GM21360 (cell line): ENCODE data around the gene KCNK3.
"Not testable (repeated sequence)": the region's sequence is repeated elsewhere in the genome, so short reads cannot be mapped to it uniquely, and the experiment has no call there.

Experiments used
- ATAC-seq: cut with Tn5 transposase; IDR thresholded peaks from one replicate; pipeline ENCODE4 v1.9.1; 2021; ENCODE audit warnings: mild to moderate bottlenecking, moderate library complexity; ENCODE audit not compliant: unreplicated experiment

The KCNK3 gene

DNA sequence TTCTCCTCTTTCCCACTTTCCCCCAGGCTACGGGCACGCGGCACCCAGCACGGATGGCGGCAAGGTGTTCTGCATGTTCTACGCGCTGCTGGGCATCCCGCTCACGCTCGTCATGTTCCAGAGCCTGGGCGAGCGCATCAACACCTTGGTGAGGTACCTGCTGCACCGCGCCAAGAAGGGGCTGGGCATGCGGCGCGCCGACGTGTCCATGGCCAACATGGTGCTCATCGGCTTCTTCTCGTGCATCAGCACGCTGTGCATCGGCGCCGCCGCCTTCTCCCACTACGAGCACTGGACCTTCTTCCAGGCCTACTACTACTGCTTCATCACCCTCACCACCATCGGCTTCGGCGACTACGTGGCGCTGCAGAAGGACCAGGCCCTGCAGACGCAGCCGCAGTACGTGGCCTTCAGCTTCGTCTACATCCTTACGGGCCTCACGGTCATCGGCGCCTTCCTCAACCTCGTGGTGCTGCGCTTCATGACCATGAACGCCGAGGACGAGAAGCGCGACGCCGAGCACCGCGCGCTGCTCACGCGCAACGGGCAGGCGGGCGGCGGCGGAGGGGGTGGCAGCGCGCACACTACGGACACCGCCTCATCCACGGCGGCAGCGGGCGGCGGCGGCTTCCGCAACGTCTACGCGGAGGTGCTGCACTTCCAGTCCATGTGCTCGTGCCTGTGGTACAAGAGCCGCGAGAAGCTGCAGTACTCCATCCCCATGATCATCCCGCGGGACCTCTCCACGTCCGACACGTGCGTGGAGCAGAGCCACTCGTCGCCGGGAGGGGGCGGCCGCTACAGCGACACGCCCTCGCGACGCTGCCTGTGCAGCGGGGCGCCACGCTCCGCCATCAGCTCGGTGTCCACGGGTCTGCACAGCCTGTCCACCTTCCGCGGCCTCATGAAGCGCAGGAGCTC, 35.4 kb downstream of the KCNK3 start:
- no peak for ATAC-seq

DNA sequence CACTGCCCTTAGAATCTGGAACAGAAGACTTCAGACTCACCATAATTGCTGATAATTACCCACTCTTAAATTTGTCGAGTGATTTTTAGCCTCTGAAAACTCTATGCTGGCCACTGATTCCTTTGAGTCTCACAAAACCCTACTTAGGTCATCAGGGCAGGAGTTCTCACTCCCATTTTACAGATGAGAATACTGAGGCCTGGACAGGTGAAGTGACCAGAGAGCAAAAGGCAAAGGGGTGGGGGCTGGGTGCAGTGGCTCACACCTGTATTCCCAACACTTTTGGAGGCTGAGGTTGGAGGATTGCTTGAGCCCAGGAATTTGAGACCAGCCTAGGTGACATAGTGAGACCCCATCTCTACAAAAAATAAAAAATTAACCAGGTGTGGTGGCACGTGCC, 36.8 kb downstream of the KCNK3 start:
- no peak for ATAC-seq

- ATAC-seq: no peak
These were observed 38.2 kb downstream of the KCNK3 start for GRCh38 chr2:26730549-26731344.

DNA sequence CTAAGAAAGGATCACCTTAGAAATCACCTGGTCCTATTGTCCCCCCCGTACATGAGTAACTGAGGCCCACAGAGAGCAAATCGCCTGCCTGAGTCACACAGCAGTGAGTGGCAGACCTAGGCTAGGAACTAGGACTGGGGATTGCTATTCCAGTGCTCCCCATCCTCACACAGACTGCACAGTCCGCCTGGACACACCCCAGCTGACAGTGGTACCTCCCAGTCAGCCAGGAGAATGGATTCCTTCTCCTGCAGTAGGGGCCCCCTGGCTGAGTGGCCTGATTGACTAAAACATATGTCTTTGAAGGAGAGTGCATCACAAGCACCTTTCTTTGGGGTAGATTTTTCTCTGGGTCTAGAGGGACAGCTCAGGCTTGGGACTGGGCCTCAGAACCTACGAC, 39.2 kb downstream of the KCNK3 start:
- no peak for ATAC-seq

DNA sequence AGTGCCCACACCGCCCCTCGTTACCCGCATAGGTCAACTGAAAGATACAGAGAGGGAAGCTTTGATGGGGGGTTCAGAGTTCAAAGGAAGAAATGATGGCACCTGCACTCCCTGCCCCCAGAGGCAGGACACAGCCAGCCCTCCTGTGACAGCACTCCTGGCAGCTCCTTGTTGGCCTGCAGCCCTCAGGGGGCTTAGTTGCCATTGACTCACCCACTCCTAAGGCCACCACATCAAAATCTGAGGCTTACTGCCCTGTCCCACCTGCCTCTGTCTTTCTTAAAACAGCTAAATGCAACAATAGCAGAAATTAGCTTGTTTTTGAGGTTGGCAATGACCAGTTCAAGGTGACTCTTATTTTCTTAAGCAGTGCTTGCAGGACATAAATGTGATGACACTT, 39.9 kb downstream of the KCNK3 start:
- no peak for ATAC-seq

DNA sequence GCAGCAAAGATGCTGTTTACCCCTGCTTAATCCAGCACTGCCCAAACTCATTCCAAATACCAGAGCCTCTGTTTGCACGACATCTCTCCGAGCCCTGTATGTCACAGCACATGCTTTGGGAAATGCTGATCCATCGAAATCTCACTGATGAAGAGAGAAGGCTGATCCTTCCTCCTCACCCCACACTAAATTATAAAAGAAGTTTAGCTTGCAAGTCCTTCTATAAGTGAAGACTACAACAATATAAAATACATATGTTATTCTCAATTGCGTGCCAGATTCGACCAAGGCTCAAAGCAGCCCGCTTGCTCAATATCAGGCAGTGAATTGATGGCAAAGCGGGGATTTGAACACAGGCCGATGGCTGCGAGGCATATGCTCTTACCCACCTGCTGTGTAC, 40.9 kb downstream of the KCNK3 start:
- no peak for ATAC-seq

DNA sequence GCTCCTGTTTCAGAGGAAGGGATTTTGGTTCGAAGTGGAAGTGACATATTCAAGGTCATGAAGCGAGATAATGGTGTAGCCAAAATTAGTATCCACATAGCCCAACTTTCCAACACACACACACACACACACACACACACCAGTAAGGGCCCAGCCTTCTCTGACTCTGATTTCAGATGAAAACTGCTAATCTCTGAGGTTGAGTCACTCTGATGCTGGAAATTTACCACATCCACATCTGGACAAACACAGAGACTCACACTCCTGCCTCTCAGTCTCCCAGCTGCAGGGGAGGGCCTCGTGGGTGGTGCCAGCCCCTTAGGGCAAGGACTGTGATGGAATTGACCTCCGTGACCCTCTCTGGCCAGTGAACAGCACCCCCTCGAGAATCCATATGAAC, 42.6 kb downstream of the KCNK3 start:
- no peak for ATAC-seq

GRCh38 chr2:26735883-26736588, 43.5 kb downstream of the KCNK3 start:
- ATAC-seq: no peak

- ATAC-seq: no peak
These were observed 44.7 kb downstream of the KCNK3 start for GRCh38 chr2:26737221-26737620.

DNA sequence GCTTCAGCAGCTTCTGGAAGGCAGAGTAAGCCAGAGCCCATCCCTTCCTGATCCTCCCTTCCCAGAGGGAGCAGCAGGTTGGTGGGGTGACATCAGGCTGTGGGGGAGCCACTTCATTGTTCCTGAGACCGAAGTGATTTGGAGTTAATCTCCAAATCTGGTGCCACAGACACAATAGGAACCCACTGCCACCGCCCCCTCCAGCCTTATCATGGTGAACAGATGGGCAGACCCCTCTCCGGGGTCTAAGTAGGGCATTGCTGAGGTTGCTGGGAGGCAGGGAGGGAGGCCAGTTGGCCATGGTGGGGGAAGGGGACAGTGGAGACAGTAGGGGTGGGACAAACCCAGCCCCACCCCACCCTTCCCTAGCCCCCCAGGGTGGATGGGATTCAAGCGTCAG, 46.0 kb downstream of the KCNK3 start:
- ATAC-seq: no peak

- no peak for ATAC-seq
These were observed 47.0 kb downstream of the KCNK3 start for GRCh38 chr2:26739514-26739913.

DNA sequence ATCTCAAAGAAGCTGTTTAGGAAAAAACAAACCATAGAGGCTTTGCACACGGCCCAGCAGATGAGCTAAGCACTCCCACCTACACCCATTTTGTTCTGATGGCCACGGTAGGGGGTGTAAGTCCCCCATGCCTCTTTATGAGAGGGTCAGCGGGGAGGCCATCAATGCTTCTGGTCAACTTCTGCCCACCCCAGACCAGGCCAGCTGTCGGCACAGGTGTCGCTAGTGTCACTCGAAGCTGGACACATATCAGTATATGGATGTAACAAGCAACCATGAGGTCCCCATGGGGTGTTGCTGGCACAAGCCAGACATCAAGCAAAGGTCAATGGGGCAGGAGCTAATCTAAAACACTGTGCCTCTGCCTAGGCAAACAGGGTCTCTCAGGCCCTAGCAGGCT, 47.8 kb downstream of the KCNK3 start:
- no peak for ATAC-seq

DNA sequence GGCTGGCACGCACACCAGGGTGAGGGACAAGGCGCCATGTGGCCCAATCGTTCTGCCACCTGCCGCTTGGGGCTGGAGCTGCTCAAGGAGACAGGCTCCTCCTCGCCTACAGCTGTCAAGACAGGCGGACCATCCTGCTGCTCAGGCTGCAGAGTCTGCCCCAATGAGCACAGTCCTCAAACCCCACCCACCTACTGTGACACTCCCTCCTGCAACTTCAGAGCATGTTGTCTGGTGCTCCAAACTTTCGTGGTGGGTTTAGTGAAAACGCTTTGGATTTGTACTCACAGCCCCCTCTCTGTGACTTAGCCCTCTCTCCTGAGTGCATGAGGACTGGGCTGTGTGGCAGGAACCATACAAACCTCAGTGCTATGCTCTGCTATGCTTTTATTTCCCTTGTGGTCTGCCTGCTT, 48.4 kb downstream of the KCNK3 start:
- no peak for ATAC-seq

DNA sequence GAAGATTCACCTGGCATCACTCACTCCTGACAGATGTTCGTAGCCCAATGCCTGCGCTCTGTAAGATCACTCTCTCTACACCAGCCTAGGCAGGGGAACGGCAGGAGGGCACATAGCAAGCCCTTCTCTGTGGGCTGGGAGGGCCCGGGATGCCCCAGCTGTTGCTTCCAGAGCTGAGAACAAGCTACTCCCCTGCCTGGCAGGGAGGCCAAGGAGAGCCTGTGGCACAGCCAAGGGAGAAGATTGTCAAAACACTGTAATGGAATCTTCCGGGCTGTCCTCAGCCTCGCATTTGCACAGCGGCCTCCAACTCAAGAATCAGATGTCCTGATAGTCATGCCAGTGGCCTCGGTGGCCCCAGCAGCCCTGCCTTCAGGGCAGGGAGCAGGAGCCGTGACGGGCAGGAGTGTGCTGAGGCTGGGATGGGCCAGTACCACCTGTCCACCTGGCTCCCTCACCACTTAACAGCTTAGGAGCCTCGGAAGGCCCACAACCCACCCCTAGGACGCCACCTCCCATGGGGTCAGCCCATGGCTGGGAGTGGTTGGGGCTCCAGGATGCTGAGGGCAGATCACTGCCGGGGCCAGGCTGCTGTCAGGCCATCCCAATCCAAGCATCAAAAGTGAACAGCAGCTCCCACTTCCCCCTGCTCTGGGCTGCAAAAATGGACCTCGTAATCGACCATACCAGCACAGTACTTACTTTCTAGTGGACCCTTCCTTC, 49.7 kb downstream of the KCNK3 start:
- ATAC-seq: no peak

GRCh38 chr2:26743852-26744251, 51.3 kb downstream of the KCNK3 start:
- ATAC-seq: no peak

- ATAC-seq: no peak
These were observed 52.4 kb downstream of the KCNK3 start for GRCh38 chr2:26744953-26745352.

DNA sequence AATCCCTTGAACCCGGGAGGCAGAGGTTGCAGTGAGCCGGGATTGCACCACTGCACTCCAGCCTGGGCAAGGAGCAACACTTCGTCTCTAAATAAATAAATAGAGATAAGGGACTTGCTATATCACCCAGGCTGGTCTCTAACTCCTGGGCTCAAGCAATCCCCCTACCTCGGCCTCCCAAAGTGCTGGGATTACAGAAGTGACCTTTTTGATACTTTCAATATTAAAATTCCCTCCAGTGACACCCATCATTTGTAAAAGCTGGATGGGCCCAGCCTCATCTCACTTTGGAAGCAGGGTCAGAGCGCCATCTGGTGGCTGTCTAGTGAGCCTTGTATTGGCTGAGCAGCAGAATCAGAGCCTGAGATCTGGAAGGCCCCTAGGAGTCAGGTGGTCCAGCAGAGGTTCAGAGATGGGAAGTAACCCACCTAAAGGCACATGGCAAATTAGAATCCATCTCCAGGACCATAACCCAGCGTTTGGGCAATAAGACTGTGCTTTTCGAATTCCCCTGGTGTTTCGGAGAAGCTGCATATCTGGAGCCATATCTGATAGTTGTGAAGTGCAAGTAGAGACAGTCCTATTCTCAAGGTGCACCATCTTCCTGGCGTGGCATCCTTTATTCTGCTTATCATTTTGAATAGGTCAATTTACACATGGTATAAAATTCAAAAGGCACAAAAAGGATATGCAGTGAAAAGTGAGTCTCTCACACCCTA, 53.2 kb downstream of the KCNK3 start:
- no peak for ATAC-seq

DNA sequence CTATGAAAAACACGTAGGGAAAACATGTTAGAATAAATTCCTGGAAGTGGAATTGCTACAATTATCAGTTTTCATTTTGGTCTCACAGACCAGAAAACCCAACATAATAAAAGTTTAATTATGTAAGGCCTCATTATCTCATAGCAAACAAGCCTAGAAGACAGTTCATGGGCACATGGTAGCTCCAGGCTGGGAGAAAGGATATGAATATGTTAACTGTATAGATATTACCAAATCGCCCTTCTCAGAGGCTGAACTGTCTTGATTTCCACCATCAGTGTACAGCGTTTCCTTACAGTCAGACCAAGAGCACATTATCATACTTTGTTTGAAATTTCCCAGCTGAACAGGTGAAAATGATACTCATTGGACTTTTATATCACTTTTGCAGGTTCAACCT, 54.4 kb downstream of the KCNK3 start:
- no peak for ATAC-seq

DNA sequence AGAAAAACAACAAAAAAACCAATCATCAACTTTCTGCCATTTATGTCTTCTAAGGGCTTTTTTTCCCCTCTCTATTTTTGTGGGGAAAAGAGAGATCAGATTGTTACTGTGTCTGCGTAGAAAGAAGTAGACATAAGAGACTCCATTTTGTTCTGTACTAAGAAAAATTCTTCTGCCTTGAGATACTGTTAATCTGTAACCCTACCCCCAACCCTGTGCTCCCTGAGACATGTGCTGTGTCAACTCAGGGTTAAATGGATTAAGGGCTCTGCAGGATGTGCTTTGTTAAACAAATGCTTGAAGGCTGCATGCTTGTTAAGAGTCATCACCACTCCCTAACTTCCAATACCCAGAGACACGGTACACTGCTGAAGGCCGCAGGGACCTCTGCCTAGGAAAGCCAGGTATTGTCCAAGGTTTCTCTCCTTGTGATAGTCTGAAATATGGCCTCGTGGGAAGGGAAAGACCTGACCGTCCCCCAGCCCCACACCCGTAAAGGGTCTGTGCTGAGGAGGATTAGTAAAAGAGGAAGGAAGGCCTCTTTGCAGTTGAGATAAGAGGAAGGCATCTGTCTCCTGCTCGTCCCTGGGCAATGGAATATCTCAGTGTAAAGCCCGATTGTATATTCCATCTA, 57.4 kb downstream of the KCNK3 start:
- ATAC-seq: not testable (repeated sequence)

DNA sequence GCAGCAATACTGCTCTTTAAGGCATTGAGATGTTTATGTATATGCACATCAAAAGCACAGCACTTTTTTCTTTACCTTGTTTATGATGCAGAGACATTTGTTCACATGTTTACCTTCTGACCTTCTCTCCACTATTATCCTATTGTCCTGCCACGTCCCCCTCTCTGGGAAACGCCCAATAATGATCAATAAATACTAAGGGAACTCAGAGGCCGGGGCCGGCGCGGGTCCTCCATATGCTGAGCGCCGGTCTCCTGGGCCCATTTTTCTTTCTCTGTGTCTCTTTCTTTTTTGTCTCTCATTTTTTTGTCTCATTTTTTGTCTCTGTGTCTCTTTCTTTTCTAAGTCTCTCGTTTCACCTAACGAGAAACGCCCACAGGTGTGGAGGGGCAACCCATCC, 57.9 kb downstream of the KCNK3 start:
- not testable (repeated sequence) for ATAC-seq
